Embryonic facial prominence (tissue), 1 donor: ENCODE data around the gene CDHR2.
A peak's percentile ranks its signal among the peaks of the same experiment; 100 is the strongest.
"Not testable (repeated sequence)": the region's sequence is repeated elsewhere in the genome, so short reads cannot be mapped to it uniquely, and the experiment has no call there.

Experiments
- DNase-seq: peaks from one replicate; pipeline ENCODE4 v3.0.0-alpha.2; 2016; ENCODE audit errors: extremely low spot score

CDHR2 gene

GRCh38 chr5:176573564-176574296 lies 24.6 kb downstream of the CDHR2 start:
- DNase-seq, result no peak

- no peak for DNase-seq
Observed at GRCh38 chr5:176574297-176574591, 25.1 kb downstream of the CDHR2 start.

- no peak for DNase-seq
Observed at GRCh38 chr5:176575066-176575465, 25.9 kb downstream of the CDHR2 start.

GRCh38 chr5:176575488-176576422 lies 26.6 kb downstream of the CDHR2 start:
- no peak for DNase-seq

- no peak for DNase-seq
Observed at GRCh38 chr5:176577312-176578176, 28.4 kb downstream of the CDHR2 start.

- peak; percentile 29 for DNase-seq
Observed at GRCh38 chr5:176578391-176578808, 29.3 kb downstream of the CDHR2 start.

- DNase-seq, result no peak
Observed at GRCh38 chr5:176579323-176579722, 30.2 kb downstream of the CDHR2 start.

- DNase-seq, result no peak
Observed at GRCh38 chr5:176581361-176581760, 32.2 kb downstream of the CDHR2 start.

- DNase-seq, result no peak
Observed at GRCh38 chr5:176583076-176583475, 33.9 kb downstream of the CDHR2 start.

- DNase-seq, result no peak
Observed at GRCh38 chr5:176587398-176587797, 38.3 kb downstream of the CDHR2 start.

GRCh38 chr5:176588297-176588696 lies 39.2 kb downstream of the CDHR2 start:
- no peak for DNase-seq

- no peak for DNase-seq
Observed at GRCh38 chr5:176589039-176589769, 40.1 kb downstream of the CDHR2 start.

- no peak for DNase-seq
Observed at GRCh38 chr5:176590035-176590717, 41.0 kb downstream of the CDHR2 start.

- DNase-seq, result not testable (repeated sequence)
Observed at GRCh38 chr5:176591667-176592066, 42.5 kb downstream of the CDHR2 start.

- no peak for DNase-seq
Observed at GRCh38 chr5:176592573-176592972, 43.4 kb downstream of the CDHR2 start.

- DNase-seq, result no peak
Observed at GRCh38 chr5:176593273-176593869, 44.2 kb downstream of the CDHR2 start.

GRCh38 chr5:176594554-176594953 lies 45.4 kb downstream of the CDHR2 start:
- no peak for DNase-seq

- DNase-seq, result no peak
Observed at GRCh38 chr5:176595386-176595943, 46.3 kb downstream of the CDHR2 start.

GRCh38 chr5:176596069-176596644 lies 47.0 kb downstream of the CDHR2 start:
- no peak for DNase-seq
